ENCODE results near the gene RASGRF1. TPM values are rescaled to one million over a fixed set of nuclear protein-coding genes. Genes with fewer than 3 reads are reported as not detected.
A peak's percentile ranks its signal among the peaks of the same experiment; 100 is the strongest.

RASGRF1 gene
- total and polyA plus RNA-seq, 2 experiments from 2014 or later = 0.05 to 0.24 TPM

DNA sequence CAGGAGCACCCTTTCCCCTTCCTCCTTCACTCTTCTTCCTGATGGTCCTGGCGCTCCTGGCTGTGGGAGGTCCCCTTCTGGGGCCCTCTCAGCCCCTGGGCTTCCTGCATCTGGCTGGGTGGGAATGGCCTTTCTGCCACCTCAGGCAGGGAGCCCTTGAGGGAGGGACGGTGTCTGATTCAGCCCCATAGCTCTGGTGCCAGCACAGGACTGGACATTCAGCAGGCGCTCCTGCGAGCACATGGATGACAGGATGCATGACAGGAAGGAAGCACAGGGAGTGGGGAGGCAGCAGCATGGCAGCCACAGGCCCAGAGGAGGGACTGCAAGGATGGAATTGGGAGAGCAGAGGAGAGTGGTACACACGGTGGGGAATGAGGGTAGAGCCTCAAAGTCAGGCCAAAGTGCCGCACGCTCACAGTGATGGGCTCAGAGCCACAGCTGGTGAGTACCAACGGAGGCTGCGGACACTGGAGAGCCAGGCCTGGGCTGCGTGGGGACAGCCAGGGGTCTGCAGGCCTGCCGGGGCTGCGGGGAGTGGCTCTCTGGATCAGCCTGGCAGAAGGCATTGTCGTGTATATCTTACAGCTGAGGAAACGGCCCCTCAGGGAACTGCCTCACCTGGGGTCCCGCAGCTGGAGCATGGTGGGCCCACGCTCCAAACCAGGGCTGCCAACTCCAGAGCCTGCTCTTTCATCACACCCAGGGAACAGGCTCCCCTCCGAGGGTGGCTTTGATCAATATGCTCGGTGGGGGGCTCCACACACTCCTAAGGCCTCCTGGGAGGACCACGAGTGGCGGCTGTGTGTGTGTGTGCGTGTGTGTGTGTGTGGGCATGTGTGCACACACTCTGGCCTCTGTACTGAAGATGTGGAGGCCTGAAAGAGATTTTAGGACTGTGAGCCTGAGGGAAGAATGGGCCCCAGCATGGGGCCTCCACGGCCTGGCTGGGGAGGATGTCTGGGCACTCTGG lies 94.4 kb downstream of the RASGRF1 start:
- Histone ChIP-seq H3K27me3 (ENCODE audit: insufficient read depth) (no peaks in the 10 kb centered on the region), H3K79me2 (replicated peaks; ENCODE audit: insufficient read depth) (no peaks in the 10 kb centered on the region), H3K4me1 (ENCODE audit: insufficient read depth) (no peaks in the 10 kb centered on the region), H4K20me1 (replicated peaks; ENCODE audit: insufficient read depth) (no peaks in the 10 kb centered on the region), H3K27ac (ENCODE audit: low read depth) (no peak overlapping the region), H3K9me2 (ENCODE audit: insufficient read depth) (no peaks in the 10 kb centered on the region), H2AFZ (0 out of 2 replicates have a peak overlapping the region, but pooled peaks have one; percentile 23), H3F3A (replicated peaks; ENCODE audit: low read depth) (no peaks in the 10 kb centered on the region), H3K4me3 (no peak overlapping the region), H3K4me2 (no peak overlapping the region), H3K36me3 (ENCODE audit: insufficient read depth) (no peaks in the 10 kb centered on the region)
- Mint-ChIP-seq H3K36me3 (ENCODE audit: low read depth) (no peaks in the 10 kb centered on the region), H3K9me3 (peaks cover 4% of the 10 kb centered on the region; the same call in 1 of the 3 replicates), H3K4me1 (peaks cover 10% of the 10 kb centered on the region), H3K4me3 (no peak overlapping the region), H3K27ac (no peak overlapping the region; the same call in 1 of the 2 replicates), H3K27me3 (ENCODE audit: insufficient read depth, low read depth, poor library complexity) (peaks cover 7% of the 10 kb centered on the region)
- ATAC-seq = peak; percentile 17
- no peak for TF ChIP-seq EZH2phosphoT487 (IDR thresholded peaks at IDR 0.05; ENCODE audit: unreplicated experiment)
- TF ChIP-seq ZNF331 (CRISPR knock-in tag; IDR thresholded peaks at IDR 0.05; ENCODE audit: low read depth) = no peak
- TF ChIP-seq, protein P1, sequence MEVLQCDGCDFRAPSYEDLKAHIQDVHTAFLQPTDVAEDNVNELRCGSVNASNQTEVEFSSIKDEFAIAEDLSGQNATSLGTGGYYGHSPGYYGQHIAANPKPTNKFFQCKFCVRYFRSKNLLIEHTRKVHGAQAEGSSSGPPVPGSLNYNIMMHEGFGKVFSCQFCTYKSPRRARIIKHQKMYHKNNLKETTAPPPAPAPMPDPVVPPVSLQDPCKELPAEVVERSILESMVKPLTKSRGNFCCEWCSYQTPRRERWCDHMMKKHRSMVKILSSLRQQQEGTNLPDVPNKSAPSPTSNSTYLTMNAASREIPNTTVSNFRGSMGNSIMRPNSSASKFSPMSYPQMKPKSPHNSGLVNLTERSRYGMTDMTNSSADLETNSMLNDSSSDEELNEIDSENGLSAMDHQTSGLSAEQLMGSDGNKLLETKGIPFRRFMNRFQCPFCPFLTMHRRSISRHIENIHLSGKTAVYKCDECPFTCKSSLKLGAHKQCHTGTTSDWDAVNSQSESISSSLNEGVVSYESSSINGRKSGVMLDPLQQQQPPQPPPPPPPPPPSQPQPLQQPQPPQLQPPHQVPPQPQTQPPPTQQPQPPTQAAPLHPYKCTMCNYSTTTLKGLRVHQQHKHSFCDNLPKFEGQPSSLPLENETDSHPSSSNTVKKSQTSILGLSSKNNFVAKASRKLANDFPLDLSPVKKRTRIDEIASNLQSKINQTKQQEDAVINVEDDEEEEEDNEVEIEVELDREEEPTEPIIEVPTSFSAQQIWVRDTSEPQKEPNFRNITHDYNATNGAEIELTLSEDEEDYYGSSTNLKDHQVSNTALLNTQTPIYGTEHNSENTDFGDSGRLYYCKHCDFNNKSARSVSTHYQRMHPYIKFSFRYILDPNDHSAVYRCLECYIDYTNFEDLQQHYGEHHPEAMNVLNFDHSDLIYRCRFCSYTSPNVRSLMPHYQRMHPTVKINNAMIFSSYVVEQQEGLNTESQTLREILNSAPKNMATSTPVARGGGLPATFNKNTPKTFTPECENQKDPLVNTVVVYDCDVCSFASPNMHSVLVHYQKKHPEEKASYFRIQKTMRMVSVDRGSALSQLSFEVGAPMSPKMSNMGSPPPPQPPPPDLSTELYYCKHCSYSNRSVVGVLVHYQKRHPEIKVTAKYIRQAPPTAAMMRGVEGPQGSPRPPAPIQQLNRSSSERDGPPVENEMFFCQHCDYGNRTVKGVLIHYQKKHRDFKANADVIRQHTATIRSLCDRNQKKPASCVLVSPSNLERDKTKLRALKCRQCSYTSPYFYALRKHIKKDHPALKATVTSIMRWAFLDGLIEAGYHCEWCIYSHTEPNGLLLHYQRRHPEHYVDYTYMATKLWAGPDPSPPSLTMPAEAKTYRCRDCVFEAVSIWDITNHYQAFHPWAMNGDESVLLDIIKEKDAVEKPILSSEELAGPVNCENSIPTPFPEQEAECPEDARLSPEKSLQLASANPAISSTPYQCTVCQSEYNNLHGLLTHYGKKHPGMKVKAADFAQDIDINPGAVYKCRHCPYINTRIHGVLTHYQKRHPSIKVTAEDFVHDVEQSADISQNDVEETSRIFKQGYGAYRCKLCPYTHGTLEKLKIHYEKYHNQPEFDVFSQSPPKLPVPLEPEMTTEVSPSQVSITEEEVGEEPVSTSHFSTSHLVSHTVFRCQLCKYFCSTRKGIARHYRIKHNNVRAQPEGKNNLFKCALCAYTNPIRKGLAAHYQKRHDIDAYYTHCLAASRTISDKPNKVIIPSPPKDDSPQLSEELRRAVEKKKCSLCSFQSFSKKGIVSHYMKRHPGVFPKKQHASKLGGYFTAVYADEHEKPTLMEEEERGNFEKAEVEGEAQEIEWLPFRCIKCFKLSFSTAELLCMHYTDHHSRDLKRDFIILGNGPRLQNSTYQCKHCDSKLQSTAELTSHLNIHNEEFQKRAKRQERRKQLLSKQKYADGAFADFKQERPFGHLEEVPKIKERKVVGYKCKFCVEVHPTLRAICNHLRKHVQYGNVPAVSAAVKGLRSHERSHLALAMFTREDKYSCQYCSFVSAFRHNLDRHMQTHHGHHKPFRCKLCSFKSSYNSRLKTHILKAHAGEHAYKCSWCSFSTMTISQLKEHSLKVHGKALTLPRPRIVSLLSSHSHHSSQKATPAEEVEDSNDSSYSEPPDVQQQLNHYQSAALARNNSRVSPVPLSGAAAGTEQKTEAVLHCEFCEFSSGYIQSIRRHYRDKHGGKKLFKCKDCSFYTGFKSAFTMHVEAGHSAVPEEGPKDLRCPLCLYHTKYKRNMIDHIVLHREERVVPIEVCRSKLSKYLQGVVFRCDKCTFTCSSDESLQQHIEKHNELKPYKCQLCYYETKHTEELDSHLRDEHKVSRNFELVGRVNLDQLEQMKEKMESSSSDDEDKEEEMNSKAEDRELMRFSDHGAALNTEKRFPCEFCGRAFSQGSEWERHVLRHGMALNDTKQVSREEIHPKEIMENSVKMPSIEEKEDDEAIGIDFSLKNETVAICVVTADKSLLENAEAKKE (CRISPR knock-in tag; IDR thresholded peaks at IDR 0.05) = no peak
- TF ChIP-seq ZNF114 (CRISPR knock-in tag; IDR thresholded peaks at IDR 0.05) = no peak
- TF ChIP-seq, protein P2, sequence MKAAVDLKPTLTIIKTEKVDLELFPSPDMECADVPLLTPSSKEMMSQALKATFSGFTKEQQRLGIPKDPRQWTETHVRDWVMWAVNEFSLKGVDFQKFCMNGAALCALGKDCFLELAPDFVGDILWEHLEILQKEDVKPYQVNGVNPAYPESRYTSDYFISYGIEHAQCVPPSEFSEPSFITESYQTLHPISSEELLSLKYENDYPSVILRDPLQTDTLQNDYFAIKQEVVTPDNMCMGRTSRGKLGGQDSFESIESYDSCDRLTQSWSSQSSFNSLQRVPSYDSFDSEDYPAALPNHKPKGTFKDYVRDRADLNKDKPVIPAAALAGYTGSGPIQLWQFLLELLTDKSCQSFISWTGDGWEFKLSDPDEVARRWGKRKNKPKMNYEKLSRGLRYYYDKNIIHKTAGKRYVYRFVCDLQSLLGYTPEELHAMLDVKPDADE (IDR thresholded peaks at IDR 0.05) = no peak
- TF ChIP-seq, protein P3, sequence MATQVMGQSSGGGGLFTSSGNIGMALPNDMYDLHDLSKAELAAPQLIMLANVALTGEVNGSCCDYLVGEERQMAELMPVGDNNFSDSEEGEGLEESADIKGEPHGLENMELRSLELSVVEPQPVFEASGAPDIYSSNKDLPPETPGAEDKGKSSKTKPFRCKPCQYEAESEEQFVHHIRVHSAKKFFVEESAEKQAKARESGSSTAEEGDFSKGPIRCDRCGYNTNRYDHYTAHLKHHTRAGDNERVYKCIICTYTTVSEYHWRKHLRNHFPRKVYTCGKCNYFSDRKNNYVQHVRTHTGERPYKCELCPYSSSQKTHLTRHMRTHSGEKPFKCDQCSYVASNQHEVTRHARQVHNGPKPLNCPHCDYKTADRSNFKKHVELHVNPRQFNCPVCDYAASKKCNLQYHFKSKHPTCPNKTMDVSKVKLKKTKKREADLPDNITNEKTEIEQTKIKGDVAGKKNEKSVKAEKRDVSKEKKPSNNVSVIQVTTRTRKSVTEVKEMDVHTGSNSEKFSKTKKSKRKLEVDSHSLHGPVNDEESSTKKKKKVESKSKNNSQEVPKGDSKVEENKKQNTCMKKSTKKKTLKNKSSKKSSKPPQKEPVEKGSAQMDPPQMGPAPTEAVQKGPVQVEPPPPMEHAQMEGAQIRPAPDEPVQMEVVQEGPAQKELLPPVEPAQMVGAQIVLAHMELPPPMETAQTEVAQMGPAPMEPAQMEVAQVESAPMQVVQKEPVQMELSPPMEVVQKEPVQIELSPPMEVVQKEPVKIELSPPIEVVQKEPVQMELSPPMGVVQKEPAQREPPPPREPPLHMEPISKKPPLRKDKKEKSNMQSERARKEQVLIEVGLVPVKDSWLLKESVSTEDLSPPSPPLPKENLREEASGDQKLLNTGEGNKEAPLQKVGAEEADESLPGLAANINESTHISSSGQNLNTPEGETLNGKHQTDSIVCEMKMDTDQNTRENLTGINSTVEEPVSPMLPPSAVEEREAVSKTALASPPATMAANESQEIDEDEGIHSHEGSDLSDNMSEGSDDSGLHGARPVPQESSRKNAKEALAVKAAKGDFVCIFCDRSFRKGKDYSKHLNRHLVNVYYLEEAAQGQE (IDR thresholded peaks at IDR 0.05; ENCODE audit: unreplicated experiment) = no peak
- TF ChIP-seq CREB1 (CRISPR knock-in tag; IDR thresholded peaks at IDR 0.05; ENCODE audit: low read depth) = no peak
- no peak for TF ChIP-seq NANOG (IDR thresholded peaks at IDR 0.05; ENCODE audit: borderline replicate concordance)
- no peak for TF ChIP-seq POLR2AphosphoS5 (IDR thresholded peaks at IDR 0.05; ENCODE audit: low read depth)
- no peak for TF ChIP-seq JUNB (IDR thresholded peaks at IDR 0.05; ENCODE audit: unreplicated experiment)
- no peak for TF ChIP-seq EZH2 (IDR thresholded peaks at IDR 0.05; ENCODE audit: low read depth, unreplicated experiment)
- TF ChIP-seq, protein P4, sequence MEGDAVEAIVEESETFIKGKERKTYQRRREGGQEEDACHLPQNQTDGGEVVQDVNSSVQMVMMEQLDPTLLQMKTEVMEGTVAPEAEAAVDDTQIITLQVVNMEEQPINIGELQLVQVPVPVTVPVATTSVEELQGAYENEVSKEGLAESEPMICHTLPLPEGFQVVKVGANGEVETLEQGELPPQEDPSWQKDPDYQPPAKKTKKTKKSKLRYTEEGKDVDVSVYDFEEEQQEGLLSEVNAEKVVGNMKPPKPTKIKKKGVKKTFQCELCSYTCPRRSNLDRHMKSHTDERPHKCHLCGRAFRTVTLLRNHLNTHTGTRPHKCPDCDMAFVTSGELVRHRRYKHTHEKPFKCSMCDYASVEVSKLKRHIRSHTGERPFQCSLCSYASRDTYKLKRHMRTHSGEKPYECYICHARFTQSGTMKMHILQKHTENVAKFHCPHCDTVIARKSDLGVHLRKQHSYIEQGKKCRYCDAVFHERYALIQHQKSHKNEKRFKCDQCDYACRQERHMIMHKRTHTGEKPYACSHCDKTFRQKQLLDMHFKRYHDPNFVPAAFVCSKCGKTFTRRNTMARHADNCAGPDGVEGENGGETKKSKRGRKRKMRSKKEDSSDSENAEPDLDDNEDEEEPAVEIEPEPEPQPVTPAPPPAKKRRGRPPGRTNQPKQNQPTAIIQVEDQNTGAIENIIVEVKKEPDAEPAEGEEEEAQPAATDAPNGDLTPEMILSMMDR (conservative IDR thresholded peaks at IDR 0.05; ENCODE audit: low read depth in 2 of 2) = no peak
- TF ChIP-seq STAT1 (IDR thresholded peaks at IDR 0.05; ENCODE audit: unreplicated experiment) = no peak
- no peak for DNase-seq (ENCODE audit: low spot score)

All from GM23338 (cell line).